ENCODE data around the gene PLPP2.

DNA sequence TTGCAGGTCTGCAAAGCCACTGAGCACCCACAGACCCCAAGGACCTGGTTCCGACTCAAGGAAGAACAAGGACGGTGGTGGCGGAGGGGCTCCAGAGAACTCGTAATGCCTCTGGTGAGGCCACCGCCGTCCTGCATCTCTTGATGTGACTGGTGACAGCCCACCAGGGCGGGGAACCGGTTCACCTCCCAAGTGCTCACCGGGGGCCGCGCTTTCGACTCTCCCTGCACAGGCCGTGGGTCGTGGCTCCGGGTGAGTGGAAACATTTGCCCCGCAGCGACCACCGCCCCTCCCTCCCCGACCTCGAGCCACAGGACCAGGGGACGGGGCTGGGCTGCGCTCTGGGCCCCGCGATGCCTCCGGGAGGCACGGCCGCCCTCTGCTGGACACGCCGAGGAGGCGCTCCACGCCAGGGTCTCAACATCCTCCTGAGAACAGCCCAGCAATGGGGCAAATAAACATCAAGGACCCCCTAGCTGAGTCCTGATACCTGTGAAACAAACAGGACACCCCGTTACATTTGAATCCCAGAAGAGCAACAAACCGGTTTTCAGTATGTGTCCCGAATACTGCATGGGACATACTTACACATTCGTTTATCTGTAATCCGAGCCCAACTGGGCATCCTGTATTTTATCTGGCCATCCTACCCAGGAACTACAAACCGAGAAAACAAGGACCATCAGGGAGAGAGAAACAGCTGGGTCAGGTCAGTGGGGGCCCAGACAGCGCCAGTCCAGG is 3.9 kb upstream of the PLPP2 start:
- TF ChIP-seq, protein P1, sequence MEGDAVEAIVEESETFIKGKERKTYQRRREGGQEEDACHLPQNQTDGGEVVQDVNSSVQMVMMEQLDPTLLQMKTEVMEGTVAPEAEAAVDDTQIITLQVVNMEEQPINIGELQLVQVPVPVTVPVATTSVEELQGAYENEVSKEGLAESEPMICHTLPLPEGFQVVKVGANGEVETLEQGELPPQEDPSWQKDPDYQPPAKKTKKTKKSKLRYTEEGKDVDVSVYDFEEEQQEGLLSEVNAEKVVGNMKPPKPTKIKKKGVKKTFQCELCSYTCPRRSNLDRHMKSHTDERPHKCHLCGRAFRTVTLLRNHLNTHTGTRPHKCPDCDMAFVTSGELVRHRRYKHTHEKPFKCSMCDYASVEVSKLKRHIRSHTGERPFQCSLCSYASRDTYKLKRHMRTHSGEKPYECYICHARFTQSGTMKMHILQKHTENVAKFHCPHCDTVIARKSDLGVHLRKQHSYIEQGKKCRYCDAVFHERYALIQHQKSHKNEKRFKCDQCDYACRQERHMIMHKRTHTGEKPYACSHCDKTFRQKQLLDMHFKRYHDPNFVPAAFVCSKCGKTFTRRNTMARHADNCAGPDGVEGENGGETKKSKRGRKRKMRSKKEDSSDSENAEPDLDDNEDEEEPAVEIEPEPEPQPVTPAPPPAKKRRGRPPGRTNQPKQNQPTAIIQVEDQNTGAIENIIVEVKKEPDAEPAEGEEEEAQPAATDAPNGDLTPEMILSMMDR (conservative IDR thresholded peaks at IDR 0.05; ENCODE audit: low read depth, low read length) = no peak
- TF ChIP-seq EZH2phosphoT487 (IDR thresholded peaks at IDR 0.05; ENCODE audit: borderline replicate concordance, low read length) (no peak), EZH2 (IDR thresholded peaks at IDR 0.05; ENCODE audit: low read length, unreplicated experiment) (no peak)

Measured in PC-3 (cell line).